HG03457 (cell line): ENCODE measurements around the gene ZP3.
"Not testable (repeated sequence)": the region's sequence is repeated elsewhere in the genome, so short reads cannot be mapped to it uniquely, and the experiment has no call there.

ENCODE experiments used
- ATAC-seq: cut with Tn5 transposase; IDR thresholded peaks from one replicate; pipeline ENCODE4 v1.9.1; 2021; ENCODE audit warnings: moderate number of reproducible peaks; ENCODE audit not compliant: unreplicated experiment

Gene ZP3

GRCh38 chr7:76440404-76440803, 15.7 kb downstream of the ZP3 start:
- not testable (repeated sequence) for ATAC-seq

- ATAC-seq = not testable (repeated sequence)
These were observed 17.0 kb downstream of the ZP3 start for GRCh38 chr7:76441792-76442191.

GRCh38 chr7:76442664-76443446, 18.1 kb downstream of the ZP3 start:
- not testable (repeated sequence) for ATAC-seq

GRCh38 chr7:76443846-76444245, 19.1 kb downstream of the ZP3 start:
- not testable (repeated sequence) for ATAC-seq

- ATAC-seq = peak; percentile 52
These were observed 20.8 kb downstream of the ZP3 start for GRCh38 chr7:76445577-76446008.

GRCh38 chr7:76457017-76457416, 32.3 kb downstream of the ZP3 start:
- ATAC-seq = not testable (repeated sequence)

- not testable (repeated sequence) for ATAC-seq
These were observed 33.8 kb downstream of the ZP3 start for GRCh38 chr7:76458504-76458903.

- ATAC-seq = not testable (repeated sequence)
These were observed 36.0 kb downstream of the ZP3 start for GRCh38 chr7:76460767-76461166.

GRCh38 chr7:76461464-76462101, 36.8 kb downstream of the ZP3 start, which contains the start of gene DTX2:
DTX2 (plus strand) TSS chr7:76461709; CDS start chr7:76480510, 18,801 bp downstream.
- ATAC-seq = peak; percentile 95

GRCh38 chr7:76462271-76462882, 37.6 kb downstream of the ZP3 start:
- not testable (repeated sequence) for ATAC-seq

GRCh38 chr7:76464959-76465358, 40.2 kb downstream of the ZP3 start:
- ATAC-seq = not testable (repeated sequence)

GRCh38 chr7:76465950-76466349, 41.2 kb downstream of the ZP3 start:
- ATAC-seq = not testable (repeated sequence)

- ATAC-seq = not testable (repeated sequence)
These were observed 43.1 kb downstream of the ZP3 start for GRCh38 chr7:76467743-76468404.

- not testable (repeated sequence) for ATAC-seq
These were observed 46.9 kb downstream of the ZP3 start for GRCh38 chr7:76471556-76472221.

- not testable (repeated sequence) for ATAC-seq
These were observed 48.3 kb downstream of the ZP3 start for GRCh38 chr7:76473097-76473496.

GRCh38 chr7:76476280-76476679, 51.5 kb downstream of the ZP3 start:
- ATAC-seq = not testable (repeated sequence)

- ATAC-seq = not testable (repeated sequence)
These were observed 52.2 kb downstream of the ZP3 start for GRCh38 chr7:76476742-76477474.

GRCh38 chr7:76479628-76480027, 54.9 kb downstream of the ZP3 start:
- not testable (repeated sequence) for ATAC-seq

- ATAC-seq = not testable (repeated sequence)
These were observed 55.9 kb downstream of the ZP3 start for GRCh38 chr7:76480403-76481253.
